HG02981 (cell line): ENCODE measurements around the gene KRTAP6-3.

Experiments used
- ATAC-seq: cut with Tn5 transposase; IDR thresholded peaks from one replicate; pipeline ENCODE4 v1.9.1; 2021; ENCODE audit warnings: mild to moderate bottlenecking, moderate library complexity; ENCODE audit not compliant: unreplicated experiment

The KRTAP6-3 gene, protein sequence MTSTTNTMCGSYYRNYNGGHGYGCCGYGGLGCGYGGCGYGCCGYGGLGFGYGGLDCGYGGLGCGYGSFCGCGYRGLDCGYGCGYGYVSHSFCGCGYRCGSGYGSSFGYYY

DNA sequence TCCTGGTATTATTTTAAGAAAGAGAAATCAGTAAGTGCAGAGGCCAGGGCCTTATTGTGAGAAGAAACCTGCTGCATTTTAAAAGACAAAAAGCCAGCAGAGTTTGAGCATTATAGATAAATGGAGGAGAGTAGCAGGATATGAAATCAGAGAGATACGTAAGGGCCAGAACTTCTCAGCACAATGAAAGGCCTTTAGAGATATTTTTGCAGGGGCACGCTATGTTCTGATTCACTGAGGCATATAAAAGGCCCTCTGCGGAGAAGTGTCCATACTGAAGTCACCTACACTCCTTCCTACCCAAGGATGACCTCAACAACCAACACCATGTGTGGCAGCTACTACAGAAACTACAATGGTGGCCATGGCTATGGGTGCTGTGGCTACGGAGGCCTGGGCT lies at the start of gene KRTAP6-3:
KRTAP6-3 (plus strand) TSS at position 301 of the 400 bp plus-strand sequence; CDS start at position 307, 6 bp downstream.
- no peak for ATAC-seq

DNA sequence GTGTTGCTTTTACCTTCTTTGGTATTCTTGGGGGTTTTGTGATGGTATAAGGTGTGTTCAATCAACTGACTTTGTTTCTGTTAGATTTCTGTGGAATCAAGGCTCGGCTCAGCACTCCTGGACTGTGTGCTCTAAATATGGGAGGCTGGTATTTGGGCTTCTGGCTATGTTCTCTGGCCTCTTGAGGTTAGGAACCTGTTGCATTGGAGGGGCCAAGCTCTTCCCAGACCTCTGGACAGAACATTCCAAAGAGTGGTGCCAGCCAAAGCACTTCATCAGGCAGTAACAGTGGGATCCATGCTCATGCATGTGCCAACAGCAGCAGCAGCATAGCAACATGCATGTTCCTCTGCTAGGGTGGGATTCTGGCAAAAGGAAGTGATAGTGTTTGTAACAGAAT lies 39.5 kb upstream of the KRTAP6-3 start:
- ATAC-seq = no peak

DNA sequence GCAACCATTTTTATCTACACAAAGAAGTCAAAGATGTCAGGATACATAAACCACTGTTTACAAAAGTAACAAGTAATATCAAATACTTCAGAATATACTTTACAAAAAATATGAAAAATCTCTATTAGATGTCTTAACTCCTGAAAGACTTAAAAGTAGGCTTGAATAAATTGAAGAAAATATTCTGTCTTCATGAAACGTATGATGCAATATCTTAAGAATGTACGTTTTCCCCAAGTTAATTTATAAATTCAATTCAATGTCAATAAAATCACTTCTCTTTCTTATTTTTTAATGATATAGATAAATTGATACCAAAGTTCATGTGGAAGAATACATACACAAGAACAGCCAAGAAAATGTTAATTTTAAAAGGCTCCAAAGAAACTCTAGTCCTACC lies 37.1 kb upstream of the KRTAP6-3 start:
- ATAC-seq = no peak

DNA sequence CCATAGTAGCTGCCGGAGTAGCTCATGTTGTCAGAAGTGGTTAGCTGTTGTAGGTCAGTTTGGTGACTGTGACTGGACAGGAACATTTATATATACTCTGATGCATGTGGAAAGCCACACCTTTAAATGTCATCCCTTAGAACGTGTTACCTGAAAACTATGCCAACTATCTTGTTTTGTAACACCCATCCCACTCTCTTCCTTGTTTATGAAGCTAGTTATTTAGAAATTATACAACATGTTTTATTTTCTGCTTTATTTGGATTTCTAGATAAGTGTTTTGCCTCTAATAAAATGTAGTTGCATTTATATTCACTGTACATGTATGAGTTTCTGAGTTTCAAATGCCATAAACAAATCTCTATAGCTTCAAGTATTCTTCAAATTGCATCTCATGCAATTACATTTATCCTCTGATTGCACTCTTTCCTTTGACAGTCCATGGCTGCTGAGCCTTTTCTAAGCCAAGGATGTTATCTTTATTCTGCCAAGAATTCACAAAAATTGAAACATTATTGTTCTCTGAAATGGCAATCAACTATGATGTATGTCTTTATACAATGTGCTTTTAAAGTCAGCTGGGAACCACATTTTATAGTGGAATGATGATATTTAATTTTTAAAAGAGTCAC lies 30.9 kb upstream of the KRTAP6-3 start, which contains the start of gene KRTAP19-7:
KRTAP19-7 (minus strand) TSS at position 51 of the 632 bp plus-strand sequence; CDS start at position 26, 25 bp downstream.
- no peak for ATAC-seq

DNA sequence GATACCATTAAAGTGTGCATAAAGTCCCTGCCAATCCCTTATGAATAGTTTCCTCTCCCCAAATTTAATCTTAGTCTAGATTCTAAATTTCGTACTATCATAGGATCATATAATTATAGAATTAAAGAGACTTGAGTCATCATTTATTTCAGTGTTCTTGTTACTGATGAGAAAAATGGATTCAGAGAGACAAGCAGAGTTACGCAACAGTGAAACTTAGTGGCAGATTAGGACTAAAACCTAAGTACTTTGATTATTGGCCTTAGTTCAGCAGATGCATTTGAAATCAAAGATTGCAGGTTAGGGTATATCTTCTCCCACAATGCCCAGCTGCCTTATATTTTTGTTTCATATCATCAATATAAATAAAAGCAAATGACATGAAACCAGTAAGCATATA lies 30.3 kb upstream of the KRTAP6-3 start:
- ATAC-seq = no peak

GRCh38 chr21:30563072-30563471 lies 29.2 kb upstream of the KRTAP6-3 start:
- no peak for ATAC-seq

- no peak for ATAC-seq
These were observed 28.6 kb upstream of the KRTAP6-3 start for GRCh38 chr21:30563630-30564029.

DNA sequence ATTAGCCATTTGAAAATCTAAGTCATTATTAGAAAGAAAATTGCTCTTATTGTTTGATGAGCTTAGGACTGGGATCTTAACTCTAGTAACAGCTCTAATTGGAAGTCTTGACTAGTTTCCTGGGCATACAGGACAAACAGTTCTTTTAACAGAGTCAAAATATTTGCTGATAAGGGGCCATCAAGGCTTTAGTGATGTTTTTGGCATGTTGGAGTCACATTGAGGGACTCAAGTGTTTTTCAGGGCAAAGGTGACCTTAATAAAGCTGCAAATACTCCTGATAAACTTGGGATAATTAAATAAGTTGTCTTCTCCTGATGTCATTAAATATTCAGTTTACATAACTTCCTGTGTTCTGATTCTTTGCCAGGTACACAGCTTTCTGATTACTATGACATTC lies 24.6 kb upstream of the KRTAP6-3 start:
- no peak for ATAC-seq

GRCh38 chr21:30577766-30578165 lies 14.5 kb upstream of the KRTAP6-3 start:
- ATAC-seq = no peak

- ATAC-seq = no peak
These were observed 12.9 kb upstream of the KRTAP6-3 start for GRCh38 chr21:30579346-30579745.

DNA sequence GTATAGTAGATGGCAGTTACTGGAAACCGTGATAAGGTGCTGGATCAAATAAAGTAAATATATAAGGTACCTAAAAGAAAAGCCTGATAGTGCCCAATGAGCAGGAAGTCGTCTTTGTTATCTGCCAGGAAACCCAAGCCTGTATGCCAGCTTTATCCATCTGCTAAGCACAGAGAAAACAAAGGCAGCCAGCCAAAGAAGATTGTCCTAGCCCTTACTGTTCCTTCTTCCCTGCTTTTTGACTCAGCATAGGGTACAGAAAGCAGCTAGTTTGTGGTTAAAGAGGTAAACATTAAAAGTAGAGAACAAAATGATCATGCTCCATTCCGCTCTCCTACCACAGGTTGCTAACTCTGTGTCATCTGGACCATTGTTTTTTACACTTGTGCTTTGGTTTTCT lies 12.1 kb upstream of the KRTAP6-3 start:
- ATAC-seq = no peak

- ATAC-seq = no peak
These were observed 9.4 kb upstream of the KRTAP6-3 start for GRCh38 chr21:30582870-30583269.

DNA sequence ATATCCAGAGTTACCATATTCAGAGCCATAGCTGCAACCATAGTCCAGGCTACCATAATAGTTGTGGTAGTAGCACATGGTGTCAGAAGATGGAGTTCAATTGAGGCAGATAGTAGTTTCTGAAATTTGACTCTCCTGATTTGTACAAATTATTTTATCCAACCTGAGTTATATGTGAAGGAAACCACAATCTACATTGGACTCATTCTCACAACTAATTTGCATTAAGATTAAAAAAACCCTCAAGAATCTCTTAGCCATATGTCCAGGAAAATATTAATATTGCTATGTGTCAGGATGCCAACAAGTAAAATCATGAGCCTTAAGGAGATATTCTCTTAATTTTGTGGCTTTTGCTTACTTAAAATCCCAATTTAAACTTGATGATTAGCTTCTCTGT lies 1.9 kb upstream of the KRTAP6-3 start, which contains the start of gene KRTAP22-2:
KRTAP22-2 (minus strand) TSS at position 101 of the 400 bp plus-strand sequence.
- no peak for ATAC-seq

DNA sequence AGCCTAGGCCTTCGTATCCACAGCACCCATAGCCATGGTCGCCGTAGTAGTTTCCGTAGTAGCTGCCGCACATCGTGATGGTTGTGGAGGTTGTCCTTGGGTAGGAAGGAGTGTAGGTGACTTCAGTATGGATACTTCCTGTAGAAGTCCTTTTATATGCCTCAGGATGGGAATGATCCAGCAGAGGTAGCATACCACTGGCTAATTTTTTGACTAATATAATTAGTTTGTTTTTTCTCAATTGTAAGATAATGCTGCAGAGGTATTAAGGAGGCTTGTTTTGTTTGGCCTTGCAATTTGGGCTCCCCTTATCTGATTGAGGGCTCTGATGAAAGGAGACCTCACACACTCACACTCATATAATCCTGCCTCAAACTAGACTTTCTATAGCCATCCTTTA lies 6.6 kb downstream of the KRTAP6-3 start, which contains the start of gene KRTAP6-2:
KRTAP6-2 (minus strand) TSS at position 101 of the 400 bp plus-strand sequence; CDS start at position 73, 28 bp downstream.
- no peak for ATAC-seq

GRCh38 chr21:30600787-30601186 lies 8.5 kb downstream of the KRTAP6-3 start, which contains the start of gene KRTAP22-1:
Gene KRTAP22-1, plus strand, starts transcription at chr21:30601087.
- no peak for ATAC-seq

DNA sequence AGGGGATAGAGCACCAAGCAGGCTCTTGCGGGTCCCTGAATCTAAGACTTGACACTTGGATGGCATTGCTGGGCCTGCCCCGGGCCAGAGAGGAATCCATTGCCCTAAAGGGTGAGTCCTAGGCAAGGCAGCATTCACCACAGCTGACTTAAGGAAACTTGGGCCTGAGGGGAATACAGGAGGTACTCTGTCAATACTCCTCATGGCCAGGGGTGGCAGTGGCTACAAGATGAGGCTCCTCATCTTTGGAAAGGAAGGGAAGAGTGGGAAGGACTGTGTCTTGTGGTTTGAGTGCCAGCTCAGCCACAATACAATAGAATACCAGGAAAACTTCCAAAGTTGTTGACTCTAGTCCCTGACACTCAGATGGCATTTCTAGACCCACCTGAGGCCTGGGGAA lies 13.7 kb downstream of the KRTAP6-3 start:
- no peak for ATAC-seq

- no peak for ATAC-seq
These were observed 19.9 kb downstream of the KRTAP6-3 start for GRCh38 chr21:30612132-30612531.

GRCh38 chr21:30613836-30614235 lies 21.6 kb downstream of the KRTAP6-3 start, which contains the start of gene KRTAP6-1:
Gene KRTAP6-1, minus strand, starts transcription at chr21:30613930. Its CDS starts 26 bp downstream, at chr21:30613904.
- no peak for ATAC-seq

DNA sequence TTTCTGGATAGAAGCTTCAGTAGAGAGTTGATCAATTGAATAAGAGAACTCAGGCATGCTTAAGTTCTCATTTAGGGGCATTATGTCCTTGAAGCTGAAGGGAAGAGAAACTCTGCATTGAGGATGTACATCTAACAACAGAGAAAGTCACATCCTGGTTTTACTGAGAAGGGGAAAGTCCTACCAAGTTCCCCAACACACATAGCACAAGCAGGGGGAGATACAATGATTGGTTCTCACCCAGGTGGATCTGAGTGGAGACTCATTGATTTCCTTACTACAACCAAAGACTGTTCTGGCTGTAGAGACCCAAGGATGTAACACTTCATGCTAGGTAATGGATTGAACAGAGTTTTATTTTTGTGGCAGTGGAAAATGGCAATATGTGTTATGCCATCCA lies 23.0 kb downstream of the KRTAP6-3 start:
- no peak for ATAC-seq

DNA sequence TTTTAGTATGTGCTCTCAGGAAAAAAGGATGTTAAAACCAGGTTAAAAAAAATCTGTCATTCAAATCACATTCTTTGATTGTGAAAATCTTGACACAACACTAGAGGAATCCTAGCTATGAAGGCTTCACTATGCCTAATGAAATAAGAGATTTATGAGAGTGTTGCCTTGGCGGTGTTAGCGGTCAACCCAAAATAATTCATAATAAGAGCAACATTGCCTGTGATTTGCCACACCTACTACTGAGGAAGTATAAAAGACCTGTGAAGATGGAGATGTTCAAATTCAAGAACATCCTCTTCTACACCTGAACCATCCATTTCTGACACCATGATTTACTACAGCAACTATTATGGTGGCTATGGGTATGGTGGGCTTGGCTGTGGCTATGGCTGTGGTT lies 23.9 kb downstream of the KRTAP6-3 start, which contains the start of gene KRTAP20-1:
KRTAP20-1 (plus strand) TSS at position 301 of the 400 bp plus-strand sequence; CDS start at position 331, 30 bp downstream.
- ATAC-seq = no peak

GRCh38 chr21:30620080-30620479 lies 27.8 kb downstream of the KRTAP6-3 start:
- ATAC-seq = no peak

GRCh38 chr21:30620522-30620921 lies 28.3 kb downstream of the KRTAP6-3 start, which contains the start of gene KRTAP20-4:
Gene KRTAP20-4, plus strand, starts transcription at chr21:30620627.
- ATAC-seq = no peak
